Lower leg skin (tissue), 3 donors: ENCODE measurements around the gene PITPNB.

Experiments
- POLR2A ChIP-seq, 2 donors: fragments of 450-650 bp; IDR thresholded peaks; one replicate each; pipeline ENCODE4 v1.6.1; 2016 to 2017; ENCODE audit warnings: antibody characterized with exemption in 2 of 2, mild to moderate bottlenecking in 1 of 2, moderate library complexity in 1 of 2
- TF ChIP-seq, protein P1 (sequence below), 3 donors: fragments of 450-650 bp; IDR thresholded peaks; one replicate each; pipeline ENCODE4 v1.5.1; 2016; ENCODE audit warnings: antibody characterized with exemption in 3 of 3, mild to moderate bottlenecking in 3 of 3, moderate library complexity in 2 of 3

DNA sequence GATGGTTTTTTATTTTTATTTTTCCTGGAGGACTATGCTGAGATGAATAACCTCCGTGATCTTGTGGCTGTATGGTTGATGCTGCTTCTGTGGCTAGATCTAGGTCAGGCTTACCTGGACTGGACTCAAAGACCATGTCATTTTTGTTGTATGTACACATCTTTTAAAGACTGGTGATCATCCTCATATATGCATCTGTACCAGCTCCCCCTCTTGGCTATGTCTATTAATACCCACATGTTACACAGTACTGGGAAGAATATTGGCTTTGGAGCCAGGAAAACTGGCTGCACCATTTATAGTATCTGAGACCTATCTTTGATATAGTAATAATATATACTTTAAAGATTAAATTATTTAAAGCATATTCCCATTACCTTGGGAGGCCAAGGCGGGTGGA is 18.4 kb upstream of the PITPNB start:
- TF ChIP-seq, protein P1, sequence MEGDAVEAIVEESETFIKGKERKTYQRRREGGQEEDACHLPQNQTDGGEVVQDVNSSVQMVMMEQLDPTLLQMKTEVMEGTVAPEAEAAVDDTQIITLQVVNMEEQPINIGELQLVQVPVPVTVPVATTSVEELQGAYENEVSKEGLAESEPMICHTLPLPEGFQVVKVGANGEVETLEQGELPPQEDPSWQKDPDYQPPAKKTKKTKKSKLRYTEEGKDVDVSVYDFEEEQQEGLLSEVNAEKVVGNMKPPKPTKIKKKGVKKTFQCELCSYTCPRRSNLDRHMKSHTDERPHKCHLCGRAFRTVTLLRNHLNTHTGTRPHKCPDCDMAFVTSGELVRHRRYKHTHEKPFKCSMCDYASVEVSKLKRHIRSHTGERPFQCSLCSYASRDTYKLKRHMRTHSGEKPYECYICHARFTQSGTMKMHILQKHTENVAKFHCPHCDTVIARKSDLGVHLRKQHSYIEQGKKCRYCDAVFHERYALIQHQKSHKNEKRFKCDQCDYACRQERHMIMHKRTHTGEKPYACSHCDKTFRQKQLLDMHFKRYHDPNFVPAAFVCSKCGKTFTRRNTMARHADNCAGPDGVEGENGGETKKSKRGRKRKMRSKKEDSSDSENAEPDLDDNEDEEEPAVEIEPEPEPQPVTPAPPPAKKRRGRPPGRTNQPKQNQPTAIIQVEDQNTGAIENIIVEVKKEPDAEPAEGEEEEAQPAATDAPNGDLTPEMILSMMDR (IDR thresholded peaks at IDR 0.05) = no peak
- TF ChIP-seq POLR2A (IDR thresholded peaks at IDR 0.05) = no peak
